Left cardiac atrium (tissue), 4 donors: ENCODE results near the gene PRR29. TPM values are rescaled to one million over a fixed set of nuclear protein-coding genes. Genes with fewer than 3 reads are reported as not detected.
"Not testable (repeated sequence)": the region's sequence is repeated elsewhere in the genome, so short reads cannot be mapped to it uniquely, and the experiment has no call there.

Source experiments
- ATAC-seq, 2 donors: fragments of 200-7000 bp; cut with Tn5 transposase; one replicate each; pipeline ENCODE4 v1.9.1; 2020; ENCODE audit warnings: mild to moderate bottlenecking in 2 of 2, moderate library complexity in 2 of 2
- DNase-seq: peaks from one replicate; pipeline ENCODE4 v3.0.0-alpha.2; 2020
- intact Hi-C, 2 donors: fragments of 100-400 bp; cut with DNase I; formaldehyde crosslinking; loops; one replicate each; pipeline versions ENCODE4 v1.14.1 to v1.15.1; 2022 to 2023
- total RNA-seq, 2 donors: library from RNA; stranded (reverse); fragmentation: NEBNext Ultra II Directional; extraction: Animal tissue kit (Norgen Biotek cat#: 25700); gene quantifications; one replicate each; pipeline ENCODE4 v1.2.1, GENCODE V29; 2021
- donor health status: DM: no; HTN: yes; CAD: no.
- donor health status: DM: no; HTN: yes; CAD: no; lungs with severe emphysema.
- donor health status: DM: yes; HTN: yes; CAD: no.
- donor health status: Dilated cardiomyopathy.

The PRR29 gene
- total RNA-seq, 2 donors from 2014 or later = 0.24 to 0.35 TPM

GRCh38 chr17:64005734-64006167 lies 7.6 kb downstream of the PRR29 start:
- DNase-seq (no peak), ATAC-seq (no peak)
- intact Hi-C loops = no loop called here

- intact Hi-C loops = no loop called here
- DNase-seq = peak; percentile 82
- ATAC-seq = peak; percentile 76 to 80
Measured at GRCh38 chr17:64006361-64007088, 8.4 kb downstream of the PRR29 start.

GRCh38 chr17:64007089-64007837 lies 9.1 kb downstream of the PRR29 start:
- ATAC-seq, intact Hi-C loops, DNase-seq: not testable (repeated sequence)

- ATAC-seq (peak; percentile 16 to 28), DNase-seq (no peak)
- intact Hi-C loops = no loop called here
Measured at GRCh38 chr17:64007838-64008282, 9.7 kb downstream of the PRR29 start.

GRCh38 chr17:64008346-64008745 lies 10.2 kb downstream of the PRR29 start:
- ATAC-seq (no peak), DNase-seq (no peak)
- intact Hi-C loops = no loop called here

- ATAC-seq = no peak
- intact Hi-C loops = no loop called here
- no peak for DNase-seq
Measured at GRCh38 chr17:64008830-64009229, 10.7 kb downstream of the PRR29 start.

- DNase-seq (no peak), ATAC-seq (no peak)
- intact Hi-C loops = no loop called here
Measured at GRCh38 chr17:64009571-64010402, 11.6 kb downstream of the PRR29 start.

GRCh38 chr17:64015447-64015846 lies 17.3 kb downstream of the PRR29 start:
- intact Hi-C loops = no loop called here
- DNase-seq (no peak), ATAC-seq (no peak)

- DNase-seq = no peak
- intact Hi-C loops = no loop called here
- ATAC-seq = no peak
Measured at GRCh38 chr17:64016231-64016784, 18.2 kb downstream of the PRR29 start.

GRCh38 chr17:64016974-64017373 lies 18.8 kb downstream of the PRR29 start:
- DNase-seq (no peak), ATAC-seq (no peak)
- intact Hi-C loops = no loop called here

GRCh38 chr17:64017381-64017980 lies 19.3 kb downstream of the PRR29 start:
- intact Hi-C loops = no loop called here
- DNase-seq = no peak
- ATAC-seq = no peak

GRCh38 chr17:64019551-64019961 lies 21.4 kb downstream of the PRR29 start:
- DNase-seq, intact Hi-C loops, ATAC-seq: not testable (repeated sequence)

- peak; percentile 90 for ATAC-seq
- peak; percentile 75 for DNase-seq
- intact Hi-C loops = loop anchor here (10.0 kb wide), 2 partner anchors 105 to 265 kb away; partner anchors contain the start of genes CSHL1 (in 1 of the 2) and GH1 (in 1 of the 2)
Measured at GRCh38 chr17:64020056-64020766, 22.1 kb downstream of the PRR29 start, which contains the start of gene ICAM2. Gene ICAM2 (minus strand): TSS chr17:64020633. CDS start chr17:64006691, 13,942 bp downstream.

GRCh38 chr17:64022611-64023063 lies 24.5 kb downstream of the PRR29 start:
- DNase-seq (no peak), ATAC-seq (no peak)
- intact Hi-C loops = loop anchor here (10.0 kb wide), 2 partner anchors 108 to 262 kb away; partner anchors contain the start of genes CSHL1 (in 1 of the 2) and GH1 (in 1 of the 2)

GRCh38 chr17:64024215-64024654 lies 26.1 kb downstream of the PRR29 start:
- intact Hi-C loops = loop anchor here (10.0 kb wide), 2 partner anchors 109 to 261 kb away; partner anchors contain the start of genes CSHL1 (in 1 of the 2) and GH1 (in 1 of the 2)

GRCh38 chr17:64024781-64025731 lies 26.9 kb downstream of the PRR29 start:
- intact Hi-C loops = loop anchor here (5.0 to 10.0 kb wide), 4 partner anchors 107 to 260 kb away; partner anchors contain the start of genes CSHL1 (in 2 of the 2), ERN1 (in 1 of the 2) and GH1 (in 1 of the 2)
- ATAC-seq (peak; percentile 4 to 9), DNase-seq (no peak)

More at GRCh38 chr17:64024215-64024654, 26.1 kb downstream of the PRR29 start:
- DNase-seq (no peak), ATAC-seq (no peak)
